ENCODE data around the gene CLEC18A.
"Not testable (repeated sequence)": the region's sequence is repeated elsewhere in the genome, so short reads cannot be mapped to it uniquely, and the experiment has no call there.

- not testable (repeated sequence) for TF ChIP-seq POLR2A, POU2F2 (IDR thresholded peaks at IDR 0.05; ENCODE audit: low read depth, low read length)
Measured at GRCh38 chr16:69951017-69951671, at the start of gene CLEC18A.

All from GM12891 (cell line).